Measurements from ENCODE around the gene MED7.

DNA sequence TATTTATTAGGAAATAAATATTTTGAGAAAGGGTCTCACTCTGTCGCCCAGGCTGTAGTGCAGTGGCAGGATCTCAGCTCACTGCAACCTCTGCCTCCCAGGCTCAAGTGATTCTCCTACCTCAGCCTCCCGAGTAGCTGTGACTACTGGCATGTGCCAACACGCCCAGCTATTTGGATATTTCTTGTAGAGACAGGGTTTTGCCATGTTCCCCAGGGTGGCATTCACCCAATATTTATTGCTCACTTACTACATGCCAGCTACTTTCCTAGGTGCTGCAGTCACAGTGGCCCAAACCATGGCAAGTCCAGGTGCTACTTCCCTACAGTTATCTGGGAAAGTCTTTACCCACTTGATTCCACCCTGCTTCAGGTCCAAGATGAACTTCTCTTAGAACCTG lies 8.3 kb upstream of the MED7 start:
- TF ChIP-seq CBX5 (IDR thresholded peaks at IDR 0.05; ENCODE audit: low read depth) (no peak), HCFC1 (IDR thresholded peaks at IDR 0.05; ENCODE audit: low read length) (no peak)

Measured in GM12878 (cell line).